BE2C (cell line): ENCODE measurements around the gene FAM83F.

Experiments
- DNase-seq: peaks from one replicate; pipeline ENCODE4 v3.0.0-alpha.2; 2020
- H3K27me3 ChIP-seq: fragments of 250-450 bp; sonication (Bioruptor Pico); 2 replicates; pipeline ENCODE4 v1.5.1; 2020; ENCODE audit warnings: mild to moderate bottlenecking
- H3K36me3 ChIP-seq: fragments of 250-450 bp; sonication (Bioruptor Pico); 2 replicates; pipeline ENCODE4 v1.5.1; 2020; ENCODE audit warnings: mild to moderate bottlenecking
- H3K4me1 ChIP-seq: fragments of 250-450 bp; sonication (Bioruptor Pico); 2 replicates; pipeline ENCODE4 v1.5.1; 2020
- H3K4me3 ChIP-seq: 2 replicates; pipeline ENCODE4 v1.5.1; 2011; ENCODE audit warnings: low read depth, low read length
- H3K9me3 ChIP-seq: fragments of 250-450 bp; sonication (Bioruptor Pico); 2 replicates; pipeline ENCODE4 v1.5.1; 2020
- CTCF ChIP-seq: IDR thresholded peaks from 2 replicates; pipeline ENCODE4 v1.5.1; 2012; ENCODE audit warnings: mild to moderate bottlenecking, low read depth, low read length

The FAM83F gene

GRCh38 chr22:40055143-40055883 is 60.6 kb downstream of the FAM83F start:
- H3K4me1 ChIP-seq: peaks cover 8% of the 10 kb centered on the region
- TF ChIP-seq CTCF: no peak

GRCh38 chr22:40056154-40056553 is 61.4 kb downstream of the FAM83F start:
- Histone ChIP-seq H3K36me3 (no peaks in the 10 kb centered on the region), H3K4me3 (no peak overlapping the region), H3K9me3 (no peaks in the 10 kb centered on the region), H3K27me3 (no peaks in the 10 kb centered on the region; the same call in 1 of the 2 replicates), H3K4me1 (peaks cover 8% of the 10 kb centered on the region)
- DNase-seq: no peak
- no peak for TF ChIP-seq CTCF

More at GRCh38 chr22:40055143-40055883, 60.6 kb downstream of the FAM83F start:
- no peak overlapping the region for H3K4me3 ChIP-seq
- no peaks in the 10 kb centered on the region; the same call in 1 of the 2 replicates for H3K27me3 ChIP-seq
- no peak for DNase-seq
- no peaks in the 10 kb centered on the region for H3K9me3 ChIP-seq
- no peaks in the 10 kb centered on the region for H3K36me3 ChIP-seq

- Histone ChIP-seq H3K36me3 (no peaks in the 10 kb centered on the region), H3K9me3 (no peaks in the 10 kb centered on the region), H3K4me3 (no peak overlapping the region), H3K4me1 (peaks cover 8% of the 10 kb centered on the region), H3K27me3 (no peaks in the 10 kb centered on the region; the same call in 1 of the 2 replicates)
- no peak for DNase-seq
- no peak for TF ChIP-seq CTCF
These were observed 61.8 kb downstream of the FAM83F start for GRCh38 chr22:40056559-40056958.

- no peak overlapping the region for H3K4me3 ChIP-seq
- peaks cover 8% of the 10 kb centered on the region for H3K4me1 ChIP-seq
- H3K9me3 ChIP-seq: no peaks in the 10 kb centered on the region
These were observed 62.9 kb downstream of the FAM83F start for GRCh38 chr22:40057652-40058051.

GRCh38 chr22:40058265-40058664 is 63.5 kb downstream of the FAM83F start:
- Histone ChIP-seq H3K27me3 (no peaks in the 10 kb centered on the region), H3K36me3 (no peaks in the 10 kb centered on the region), H3K9me3 (no peaks in the 10 kb centered on the region), H3K4me3 (no peak overlapping the region), H3K4me1 (peaks cover 8% of the 10 kb centered on the region)
- TF ChIP-seq CTCF: no peak
- no peak for DNase-seq

More at GRCh38 chr22:40057652-40058051, 62.9 kb downstream of the FAM83F start:
- TF ChIP-seq CTCF: no peak
- no peaks in the 10 kb centered on the region; the same call in 1 of the 2 replicates for H3K27me3 ChIP-seq
- H3K36me3 ChIP-seq: no peaks in the 10 kb centered on the region
- DNase-seq: no peak

GRCh38 chr22:40065981-40066380 is 71.2 kb downstream of the FAM83F start:
- H3K4me3 ChIP-seq: no peak overlapping the region
- H3K27me3 ChIP-seq: no peaks in the 10 kb centered on the region
- H3K9me3 ChIP-seq: no peaks in the 10 kb centered on the region
- H3K36me3 ChIP-seq: no peaks in the 10 kb centered on the region
- TF ChIP-seq CTCF: no peak
- H3K4me1 ChIP-seq: no peaks in the 10 kb centered on the region
- no peak for DNase-seq
